Measurements from ENCODE around the gene GFY. TPM values are rescaled to one million over a fixed set of nuclear protein-coding genes. Genes with fewer than 3 reads are reported as not detected.

Gene GFY
- polyA plus RNA-seq, 1 experiment = not detected

DNA sequence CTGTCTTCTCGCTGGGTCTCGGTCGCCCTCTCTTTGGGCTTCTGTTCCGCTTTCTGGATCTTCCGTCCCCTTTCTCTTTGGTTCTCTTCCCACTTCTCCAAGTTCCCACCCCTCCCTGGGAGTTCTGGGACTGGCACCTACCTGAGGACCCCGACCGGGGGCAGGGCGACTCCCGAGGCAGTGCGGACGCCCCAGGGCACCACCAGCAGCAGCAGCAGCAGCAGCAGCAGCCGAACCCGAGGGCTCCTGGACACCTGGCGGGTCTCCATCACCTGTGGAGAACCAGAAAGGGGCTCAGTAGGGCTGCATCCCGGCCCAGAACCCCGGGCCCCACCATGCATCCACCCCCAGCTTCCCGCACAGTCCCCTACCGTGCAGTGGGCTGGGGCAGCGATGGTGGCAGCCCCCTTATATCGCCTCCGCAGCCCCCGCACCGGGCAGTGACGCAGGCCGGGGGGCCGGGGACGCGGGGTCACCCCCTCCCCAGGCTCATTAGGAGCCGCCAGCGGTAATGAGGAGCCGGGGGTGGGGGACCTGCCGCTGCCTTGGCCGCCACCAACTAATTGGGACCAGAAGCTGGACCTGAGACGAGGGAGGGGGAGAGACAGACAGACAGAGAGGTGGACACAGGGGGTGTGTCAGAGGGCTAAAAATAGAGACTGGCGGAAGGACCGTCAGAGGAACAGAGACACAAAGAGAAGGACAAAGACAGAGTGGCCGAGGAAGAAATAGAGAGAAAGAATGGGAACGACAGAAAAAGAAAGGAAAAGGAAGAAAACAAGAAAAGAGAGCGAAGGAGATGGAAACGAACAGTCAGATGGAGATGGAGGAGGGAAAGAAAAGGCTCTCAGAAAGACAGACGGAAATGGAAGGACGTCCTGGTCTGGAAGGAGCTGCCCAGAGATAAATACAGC is 1.9 kb upstream of the GFY start, which contains the start of gene PTH2:
Gene PTH2 (minus strand): TSS at position 371 of the 914 bp plus-strand sequence. CDS start 102 bp downstream, at position 269.
- no peak for DNase-seq (ENCODE audit: low read depth, low spot score)
- peaks cover 4% of the 10 kb centered on the region; the same call in 1 of the 2 replicates for H3K9me3 ChIP-seq (ENCODE audit: control insufficient read depth, insufficient read depth, low read length)
- ChIA-PET CTCF (no interaction called here), POLR2A (no interaction called here)
- TF ChIP-seq, protein P1, sequence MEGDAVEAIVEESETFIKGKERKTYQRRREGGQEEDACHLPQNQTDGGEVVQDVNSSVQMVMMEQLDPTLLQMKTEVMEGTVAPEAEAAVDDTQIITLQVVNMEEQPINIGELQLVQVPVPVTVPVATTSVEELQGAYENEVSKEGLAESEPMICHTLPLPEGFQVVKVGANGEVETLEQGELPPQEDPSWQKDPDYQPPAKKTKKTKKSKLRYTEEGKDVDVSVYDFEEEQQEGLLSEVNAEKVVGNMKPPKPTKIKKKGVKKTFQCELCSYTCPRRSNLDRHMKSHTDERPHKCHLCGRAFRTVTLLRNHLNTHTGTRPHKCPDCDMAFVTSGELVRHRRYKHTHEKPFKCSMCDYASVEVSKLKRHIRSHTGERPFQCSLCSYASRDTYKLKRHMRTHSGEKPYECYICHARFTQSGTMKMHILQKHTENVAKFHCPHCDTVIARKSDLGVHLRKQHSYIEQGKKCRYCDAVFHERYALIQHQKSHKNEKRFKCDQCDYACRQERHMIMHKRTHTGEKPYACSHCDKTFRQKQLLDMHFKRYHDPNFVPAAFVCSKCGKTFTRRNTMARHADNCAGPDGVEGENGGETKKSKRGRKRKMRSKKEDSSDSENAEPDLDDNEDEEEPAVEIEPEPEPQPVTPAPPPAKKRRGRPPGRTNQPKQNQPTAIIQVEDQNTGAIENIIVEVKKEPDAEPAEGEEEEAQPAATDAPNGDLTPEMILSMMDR (IDR thresholded peaks at IDR 0.05; ENCODE audit: low read depth, low read length) = no peak
- no peak within 1 kb of the TSS for H3K27ac ChIP-seq (ENCODE audit: low read depth, low read length)
- H3K27me3 ChIP-seq (ENCODE audit: control insufficient read depth, insufficient read depth, low read length) = peaks cover 91% of the 10 kb centered on the region
- no peak within 1 kb of the TSS for H3K4me3 ChIP-seq (ENCODE audit: low read depth, low read length)

DNA sequence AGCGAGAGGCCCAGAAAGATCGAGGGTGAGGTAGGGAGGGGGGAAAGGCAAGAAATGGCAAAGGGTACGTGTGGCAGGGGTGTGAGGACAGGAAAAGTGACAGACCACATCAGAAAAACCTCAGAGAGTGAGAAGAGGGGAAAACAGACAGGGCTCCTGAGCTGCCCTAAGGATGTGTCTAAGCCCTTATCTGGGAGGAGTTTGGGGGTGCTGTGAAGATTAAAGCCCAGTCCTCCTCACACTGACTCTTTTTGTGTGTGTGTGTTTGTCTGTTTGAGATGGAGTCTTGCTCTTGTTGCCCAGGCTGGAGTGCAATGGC is 1.2 kb upstream of the GFY start:
- peaks cover 4% of the 10 kb centered on the region; the same call in 1 of the 2 replicates for H3K9me3 ChIP-seq (ENCODE audit: control insufficient read depth, insufficient read depth, low read length)
- ChIA-PET CTCF (no interaction called here), POLR2A (no interaction called here)
- TF ChIP-seq, protein P1 (IDR thresholded peaks at IDR 0.05; ENCODE audit: low read depth, low read length) = no peak
- no peak overlapping the region for H3K27ac ChIP-seq (ENCODE audit: low read depth, low read length)
- no peak for DNase-seq (ENCODE audit: low read depth, low spot score)
- peaks cover 93% of the 10 kb centered on the region for H3K27me3 ChIP-seq (ENCODE audit: control insufficient read depth, insufficient read depth, low read length)
- no peak overlapping the region for H3K4me3 ChIP-seq (ENCODE audit: low read depth, low read length)

DNA sequence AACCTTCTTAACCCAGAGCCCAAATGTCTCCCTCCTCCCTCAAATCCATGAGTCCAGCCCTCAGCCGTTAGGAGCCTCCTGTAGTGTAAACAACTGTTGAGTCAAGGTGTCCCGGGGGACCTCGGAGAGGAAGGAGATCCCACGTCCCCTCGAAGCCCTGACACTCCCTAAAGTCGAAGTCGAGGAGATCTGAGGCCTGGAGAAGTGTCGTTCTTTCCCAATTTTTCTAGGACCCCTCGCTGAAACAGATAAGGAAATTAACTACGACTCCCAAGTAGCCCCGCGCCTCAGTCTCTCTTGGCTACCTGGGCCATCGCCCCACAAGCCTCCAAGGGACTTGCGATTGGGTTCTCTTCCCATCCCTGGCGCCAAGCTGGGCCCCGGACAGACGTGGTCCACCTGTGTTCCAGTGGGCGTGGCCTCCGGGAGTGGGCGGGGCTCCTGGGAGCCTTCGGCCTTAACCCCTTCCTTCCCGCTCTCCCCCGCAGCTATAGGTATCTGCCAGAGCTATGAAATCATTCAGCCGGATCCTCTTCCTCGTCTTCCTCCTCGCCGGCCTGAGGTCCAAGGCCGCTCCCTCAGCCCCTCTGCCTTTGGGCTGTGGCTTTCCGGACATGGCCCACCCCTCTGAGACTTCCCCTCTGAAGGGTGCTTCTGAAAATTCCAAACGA is 869 bp downstream of the GFY start:
- H3K9me3 ChIP-seq (ENCODE audit: control insufficient read depth, insufficient read depth, low read length) = peaks cover 5% of the 10 kb centered on the region; the same call in 1 of the 2 replicates
- ChIA-PET CTCF (interaction anchor here (1.6 kb wide), 1 partner anchor 125 kb away, joined by 4 read pairs; no protein-coding TSS in a partner anchor), POLR2A (no interaction called here)
- no peak for DNase-seq (ENCODE audit: low read depth, low spot score)
- H3K27ac ChIP-seq (ENCODE audit: low read depth, low read length) = no peak overlapping the region
- no peak overlapping the region for H3K4me3 ChIP-seq (ENCODE audit: low read depth, low read length)
- TF ChIP-seq, protein P1 (IDR thresholded peaks at IDR 0.05; ENCODE audit: low read depth, low read length) = no peak
- peaks cover 93% of the 10 kb centered on the region for H3K27me3 ChIP-seq (ENCODE audit: control insufficient read depth, insufficient read depth, low read length)

GRCh38 chr19:49427339-49427738 is 2.2 kb downstream of the GFY start:
- no peak overlapping the region for H3K4me3 ChIP-seq (ENCODE audit: low read depth, low read length)
- CTCF ChIA-PET = interaction anchor here (1.6 kb wide), 1 partner anchor 126 kb away, joined by 4 read pairs; no protein-coding TSS in a partner anchor
- H3K27ac ChIP-seq (ENCODE audit: low read depth, low read length) = no peak overlapping the region
- DNase-seq (ENCODE audit: low read depth, low spot score) = no peak
- peaks cover 18% of the 10 kb centered on the region; the same call in 1 of the 2 replicates for H3K9me3 ChIP-seq (ENCODE audit: control insufficient read depth, insufficient read depth, low read length)
- TF ChIP-seq, protein P1 (IDR thresholded peaks at IDR 0.05; ENCODE audit: low read depth, low read length) = no peak
- peaks cover 93% of the 10 kb centered on the region for H3K27me3 ChIP-seq (ENCODE audit: control insufficient read depth, insufficient read depth, low read length)
- POLR2A ChIA-PET = no interaction called here
